ENCODE data around the gene PRKCE. TPM values are rescaled to one million over a fixed set of nuclear protein-coding genes. Genes with fewer than 3 reads are reported as not detected.

The PRKCE gene
- total RNA-seq, 1 experiment from 2014 or later = 2.4 TPM

DNA sequence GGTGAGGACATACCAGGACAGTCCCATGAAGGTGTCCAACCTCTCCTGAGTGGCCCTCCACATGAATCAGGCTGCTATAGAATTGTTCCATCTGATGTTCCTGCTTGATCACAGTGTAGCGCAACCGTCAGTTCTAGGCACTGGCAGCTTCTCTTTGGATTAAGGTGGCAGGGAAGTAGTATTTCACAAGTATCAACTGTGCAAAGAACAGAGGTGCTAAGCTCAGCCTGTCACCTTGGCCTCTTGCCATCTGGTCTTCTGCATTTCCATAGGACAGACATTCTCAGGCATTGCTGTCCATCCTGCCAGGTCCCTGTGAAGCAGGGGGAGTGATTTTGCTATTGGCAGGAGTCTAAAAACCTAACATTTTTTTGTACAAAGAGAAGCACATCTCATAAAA lies 463.5 kb downstream of the PRKCE start:
- no peaks in the 10 kb centered on the region for H3K36me3 ChIP-seq (ENCODE audit: insufficient read depth, low read length, poor library complexity, severe bottlenecking)
- intact Hi-C loops (cut with micrococcal nuclease; ENCODE audit: unreplicated experiment) = no loop called here
- TF ChIP-seq, protein P1, sequence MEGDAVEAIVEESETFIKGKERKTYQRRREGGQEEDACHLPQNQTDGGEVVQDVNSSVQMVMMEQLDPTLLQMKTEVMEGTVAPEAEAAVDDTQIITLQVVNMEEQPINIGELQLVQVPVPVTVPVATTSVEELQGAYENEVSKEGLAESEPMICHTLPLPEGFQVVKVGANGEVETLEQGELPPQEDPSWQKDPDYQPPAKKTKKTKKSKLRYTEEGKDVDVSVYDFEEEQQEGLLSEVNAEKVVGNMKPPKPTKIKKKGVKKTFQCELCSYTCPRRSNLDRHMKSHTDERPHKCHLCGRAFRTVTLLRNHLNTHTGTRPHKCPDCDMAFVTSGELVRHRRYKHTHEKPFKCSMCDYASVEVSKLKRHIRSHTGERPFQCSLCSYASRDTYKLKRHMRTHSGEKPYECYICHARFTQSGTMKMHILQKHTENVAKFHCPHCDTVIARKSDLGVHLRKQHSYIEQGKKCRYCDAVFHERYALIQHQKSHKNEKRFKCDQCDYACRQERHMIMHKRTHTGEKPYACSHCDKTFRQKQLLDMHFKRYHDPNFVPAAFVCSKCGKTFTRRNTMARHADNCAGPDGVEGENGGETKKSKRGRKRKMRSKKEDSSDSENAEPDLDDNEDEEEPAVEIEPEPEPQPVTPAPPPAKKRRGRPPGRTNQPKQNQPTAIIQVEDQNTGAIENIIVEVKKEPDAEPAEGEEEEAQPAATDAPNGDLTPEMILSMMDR (conservative IDR thresholded peaks at IDR 0.05; ENCODE audit: low read depth, low read length) = no peak
- CTCF ChIA-PET = no interaction called here
- no peaks in the 10 kb centered on the region for H3K27me3 ChIP-seq (replicated peaks; ENCODE audit: insufficient read depth, low read depth, low read length, poor library complexity)
- POLR2A ChIA-PET (ENCODE audit: low non-redundant PET) = no interaction called here
- BruUV-seq (replicated peaks) = no TSS peak
- DNase-seq (ENCODE audit: low spot score) = no peak
- no peak overlapping the region for H3K27ac ChIP-seq (ENCODE audit: low read depth, low read length, poor library complexity, severe bottlenecking)
- H3K4me3 ChIP-seq (ENCODE audit: low read depth, low read length, poor library complexity, severe bottlenecking) = no peak overlapping the region
- H3K9me3 ChIP-seq (ENCODE audit: low read depth, low read length, poor library complexity, severe bottlenecking) = no peaks in the 10 kb centered on the region
- no peaks in the 10 kb centered on the region for H3K4me1 ChIP-seq (ENCODE audit: insufficient read depth, low read length, poor library complexity, severe bottlenecking)

DNA sequence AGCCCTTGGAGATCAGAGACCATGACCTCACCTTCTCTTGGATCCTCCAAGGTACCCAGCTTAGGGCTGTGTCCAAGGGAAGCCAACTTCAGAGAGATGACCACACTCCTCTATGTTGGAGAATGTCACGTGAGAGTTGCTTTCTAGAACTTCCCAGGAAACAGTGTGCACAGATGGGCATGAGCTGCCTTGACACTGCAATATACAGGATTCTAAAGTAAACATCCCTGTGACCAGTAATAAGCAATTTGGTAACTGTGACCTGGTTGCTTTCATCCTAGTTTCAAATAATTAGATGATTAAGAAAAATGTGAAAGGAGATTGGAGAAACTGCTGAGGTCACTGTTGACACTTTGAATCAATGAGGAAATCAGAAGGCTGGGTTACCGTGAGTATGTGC lies 464.7 kb downstream of the PRKCE start:
- ChIA-PET POLR2A (ENCODE audit: low non-redundant PET) (no interaction called here), CTCF (no interaction called here)
- Histone ChIP-seq H3K9me3 (ENCODE audit: low read depth, low read length, poor library complexity, severe bottlenecking) (no peaks in the 10 kb centered on the region), H3K4me1 (ENCODE audit: insufficient read depth, low read length, poor library complexity, severe bottlenecking) (no peaks in the 10 kb centered on the region), H3K27ac (ENCODE audit: low read depth, low read length, poor library complexity, severe bottlenecking) (no peak overlapping the region), H3K36me3 (ENCODE audit: insufficient read depth, low read length, poor library complexity, severe bottlenecking) (no peaks in the 10 kb centered on the region), H3K27me3 (replicated peaks; ENCODE audit: insufficient read depth, low read depth, low read length, poor library complexity) (no peaks in the 10 kb centered on the region), H3K4me3 (ENCODE audit: low read depth, low read length, poor library complexity, severe bottlenecking) (no peak overlapping the region)
- intact Hi-C loops (cut with micrococcal nuclease; ENCODE audit: unreplicated experiment) = no loop called here
- TF ChIP-seq, protein P1 (conservative IDR thresholded peaks at IDR 0.05; ENCODE audit: low read depth, low read length) = no peak
- TF ChIP-seq EZH2 (IDR thresholded peaks at IDR 0.05; ENCODE audit: borderline replicate concordance, low read depth, low read length, poor library complexity, severe bottlenecking) = no peak
- BruUV-seq (replicated peaks) = no TSS peak
- DNase-seq (ENCODE audit: low spot score) = no peak

DNA sequence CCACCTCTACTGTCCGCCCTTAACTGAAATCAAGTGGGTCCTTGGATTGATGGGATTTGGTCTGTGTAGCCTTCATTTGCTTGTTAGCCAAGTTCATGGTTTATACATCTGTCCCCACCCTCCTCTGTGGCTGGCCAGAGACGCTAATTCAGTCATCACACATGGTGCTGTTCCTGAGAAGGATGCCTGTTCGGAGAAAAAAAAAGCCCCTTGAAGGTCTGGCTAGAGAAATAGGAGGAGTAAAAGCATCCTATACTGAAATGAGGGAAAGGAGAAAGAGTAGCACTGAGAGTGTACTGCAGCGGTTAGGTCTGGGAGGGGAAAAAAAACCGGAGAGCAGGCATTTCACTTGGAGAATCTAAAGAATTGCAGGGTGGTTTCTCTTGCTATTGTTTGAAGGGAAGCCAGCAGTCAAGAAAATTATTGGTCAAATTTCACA lies 465.1 kb downstream of the PRKCE start:
- POLR2A ChIA-PET (ENCODE audit: low non-redundant PET) = no interaction called here
- H3K27me3 ChIP-seq (replicated peaks; ENCODE audit: insufficient read depth, low read depth, low read length, poor library complexity) = no peaks in the 10 kb centered on the region
- TF ChIP-seq, protein P1 (conservative IDR thresholded peaks at IDR 0.05; ENCODE audit: low read depth, low read length) = no peak
- DNase-seq (ENCODE audit: low spot score) = no peak
- no peaks in the 10 kb centered on the region for H3K36me3 ChIP-seq (ENCODE audit: insufficient read depth, low read length, poor library complexity, severe bottlenecking)
- BruUV-seq (replicated peaks) = no TSS peak
- H3K27ac ChIP-seq (ENCODE audit: low read depth, low read length, poor library complexity, severe bottlenecking) = no peak overlapping the region
- H3K9me3 ChIP-seq (ENCODE audit: low read depth, low read length, poor library complexity, severe bottlenecking) = no peaks in the 10 kb centered on the region
- H3K4me3 ChIP-seq (ENCODE audit: low read depth, low read length, poor library complexity, severe bottlenecking) = no peak overlapping the region
- CTCF ChIA-PET = no interaction called here
- intact Hi-C loops (cut with micrococcal nuclease; ENCODE audit: unreplicated experiment) = no loop called here
- no peaks in the 10 kb centered on the region for H3K4me1 ChIP-seq (ENCODE audit: insufficient read depth, low read length, poor library complexity, severe bottlenecking)
